Hepatocyte (in vitro differentiated cells): ENCODE data around the gene ERBB4. TPM values are rescaled to one million over a fixed set of nuclear protein-coding genes. Genes with fewer than 3 reads are reported as not detected.

Experiments
- DNase-seq: peaks from one replicate; pipeline ENCODE4 v3.0.0-alpha.2; 2016; ENCODE audit warnings: low spot score
- H2AFZ ChIP-seq: fragments of 200-600 bp; sonication (generic); 2 replicates; pipeline ENCODE4 v1.6.0; 2016; ENCODE audit warnings: antibody characterized with exemption, mild to moderate bottlenecking
- H3K27ac ChIP-seq: fragments of 200-600 bp; sonication (generic); 2 replicates; pipeline ENCODE4 v1.5.1; 2016; ENCODE audit warnings: mild to moderate bottlenecking
- H3K27me3 ChIP-seq: fragments of 200-600 bp; sonication (generic); 2 replicates; pipeline ENCODE4 v1.6.1; 2016
- H3K36me3 ChIP-seq: fragments of 200-600 bp; sonication (generic); replicated peaks from 2 replicates; pipeline ENCODE4 v1.5.1; 2016; ENCODE audit warnings: low read depth; ENCODE audit not compliant: insufficient read depth
- H3K4me1 ChIP-seq: fragments of 200-600 bp; sonication (generic); 2 replicates; pipeline ENCODE4 v1.5.1; 2016; ENCODE audit warnings: mild to moderate bottlenecking, moderate library complexity; ENCODE audit not compliant: insufficient read depth
- H3K4me2 ChIP-seq: fragments of 200-600 bp; sonication (generic); 2 replicates; pipeline ENCODE4 v1.6.0; 2016
- H3K4me3 ChIP-seq: fragments of 200-600 bp; sonication (generic); 2 replicates; pipeline ENCODE4 v1.5.1; 2016; ENCODE audit warnings: mild to moderate bottlenecking
- H3K79me2 ChIP-seq: fragments of 200-600 bp; sonication (generic); 2 replicates; pipeline ENCODE4 v1.6.0; 2017; ENCODE audit warnings: mild to moderate bottlenecking
- H3K9me2 ChIP-seq: fragments of 200-600 bp; sonication (generic); replicated peaks from 2 replicates; pipeline ENCODE4 v1.6.0; 2017; ENCODE audit warnings: mild to moderate bottlenecking; ENCODE audit not compliant: insufficient read depth
- H3K9me3 ChIP-seq: fragments of 200-600 bp; sonication (generic); 2 replicates; pipeline ENCODE4 v1.5.1; 2016; ENCODE audit warnings: low read depth, mild to moderate bottlenecking
- H4K20me1 ChIP-seq: fragments of 200-600 bp; sonication (generic); 2 replicates; pipeline ENCODE4 v1.6.0; 2016; ENCODE audit warnings: mild to moderate bottlenecking; ENCODE audit not compliant: insufficient read depth, poor library complexity, severe bottlenecking
- CTCF ChIP-seq: fragments of 200-600 bp; sonication (generic); IDR thresholded peaks from 2 replicates; pipeline ENCODE4 v1.5.1; 2016; ENCODE audit warnings: antibody characterized with exemption, mild to moderate bottlenecking; ENCODE audit not compliant: poor library complexity
- EZH2 ChIP-seq: fragments of 200-600 bp; sonication (generic); IDR thresholded peaks from 2 replicates; pipeline ENCODE4 v1.6.1; 2016; ENCODE audit warnings: antibody characterized with exemption, mild to moderate bottlenecking, borderline replicate concordance
- EZH2phosphoT487 ChIP-seq: fragments of 200-600 bp; sonication (generic); IDR thresholded peaks from one replicate; pipeline ENCODE4 v1.6.1; 2018; ENCODE audit warnings: antibody characterized with exemption, mild to moderate bottlenecking, low read depth, moderate library complexity; ENCODE audit not compliant: unreplicated experiment, severe bottlenecking
- WGBS: methylation state at CpG from one replicate; pipeline ENCODE4 v1.1.6; 2016; ENCODE audit warnings: low lambda C conversion rate; ENCODE audit errors: missing lambda C conversion rate; 5-methylcytosine and 5-hydroxymethylcytosine counted together
- polyA plus RNA-seq: library from polyadenylated mRNA; unstranded; fragments of >200 nt; fragmentation: Nextera tagmentation; extraction: Ambion mirVana; gene quantifications from 2 replicates; pipeline ENCODE4 v1.2.1, GENCODE V29; 2016
- total RNA-seq: library from RNA; depleted of rRNA; stranded (reverse); fragments of >200 nt; gene quantifications from 2 replicates; pipeline ENCODE4 v1.2.3, GENCODE V29; 2014

The ERBB4 gene
- total and polyA plus RNA-seq, 2 experiments from 2014 or later = 3.4 to 3.9 TPM

GRCh38 chr2:212406716-212407115 lies 131.9 kb downstream of the ERBB4 start:
- Histone ChIP-seq H3K27ac (no peak overlapping the region), H3K9me3 (no peaks in the 10 kb centered on the region), H4K20me1 (no peaks in the 10 kb centered on the region), H3K9me2 (no peaks in the 10 kb centered on the region), H3K27me3 (no peaks in the 10 kb centered on the region), H3K36me3 (no peaks in the 10 kb centered on the region), H3K4me2 (no peak overlapping the region), H2AFZ (no peak overlapping the region), H3K79me2 (no peaks in the 10 kb centered on the region), H3K4me1 (no peaks in the 10 kb centered on the region), H3K4me3 (no peak overlapping the region)
- no peak for TF ChIP-seq CTCF
- no peak for TF ChIP-seq EZH2
- TF ChIP-seq EZH2phosphoT487 = no peak
- 86% methylated on average over 1 of the region's 1 CpG for WGBS
- no peak for DNase-seq

- H3K27ac ChIP-seq = no peak overlapping the region
- H3K9me3 ChIP-seq = no peaks in the 10 kb centered on the region
- H2AFZ ChIP-seq = no peak overlapping the region
- H3K27me3 ChIP-seq = no peaks in the 10 kb centered on the region
- no peaks in the 10 kb centered on the region for H3K79me2 ChIP-seq
- DNase-seq = no peak
- TF ChIP-seq EZH2 (no peak), CTCF (no peak), EZH2phosphoT487 (no peak)
- no peak overlapping the region for H3K4me2 ChIP-seq
- no peak overlapping the region for H3K4me3 ChIP-seq
- H3K36me3 ChIP-seq = no peaks in the 10 kb centered on the region
- 82% methylated on average over 4 of the region's 4 CpGs for WGBS
- no peaks in the 10 kb centered on the region for H3K9me2 ChIP-seq
- H4K20me1 ChIP-seq = no peaks in the 10 kb centered on the region
- no peaks in the 10 kb centered on the region for H3K4me1 ChIP-seq
Measured at GRCh38 chr2:212402316-212402715, 136.3 kb downstream of the ERBB4 start.

GRCh38 chr2:212398316-212398715 lies 140.3 kb downstream of the ERBB4 start:
- Histone ChIP-seq H3K27me3 (no peaks in the 10 kb centered on the region), H3K9me3 (no peaks in the 10 kb centered on the region), H4K20me1 (no peaks in the 10 kb centered on the region), H3K36me3 (no peaks in the 10 kb centered on the region), H3K79me2 (no peaks in the 10 kb centered on the region), H3K9me2 (no peaks in the 10 kb centered on the region), H3K4me1 (no peaks in the 10 kb centered on the region), H2AFZ (no peak overlapping the region), H3K27ac (no peak overlapping the region), H3K4me3 (no peak overlapping the region), H3K4me2 (no peak overlapping the region)
- TF ChIP-seq EZH2phosphoT487 (no peak), CTCF (no peak), EZH2 (no peak)
- WGBS = 67% methylated on average over 1 of the region's 1 CpG
- DNase-seq = no peak

- no peaks in the 10 kb centered on the region for H3K9me2 ChIP-seq
- no peaks in the 10 kb centered on the region for H3K4me1 ChIP-seq
- H3K9me3 ChIP-seq = no peaks in the 10 kb centered on the region
- no peak overlapping the region for H3K27ac ChIP-seq
- WGBS = 73% methylated on average over 3 of the region's 3 CpGs
- DNase-seq = no peak
- H3K79me2 ChIP-seq = no peaks in the 10 kb centered on the region
- TF ChIP-seq EZH2phosphoT487 (no peak), CTCF (no peak), EZH2 (no peak)
- no peak overlapping the region for H3K4me2 ChIP-seq
- no peak overlapping the region for H2AFZ ChIP-seq
- no peak overlapping the region for H3K4me3 ChIP-seq
- H3K36me3 ChIP-seq = no peaks in the 10 kb centered on the region
- no peaks in the 10 kb centered on the region for H3K27me3 ChIP-seq
- H4K20me1 ChIP-seq = no peaks in the 10 kb centered on the region
Measured at GRCh38 chr2:212392544-212392943, 146.1 kb downstream of the ERBB4 start.
